ENCODE data around the gene C12orf75. TPM values are rescaled to one million over a fixed set of nuclear protein-coding genes. Genes with fewer than 3 reads are reported as not detected.

Gene C12orf75
- total RNA-seq, 3 donors from 2014 or later: 47.4 to 119 (median 81.7) TPM

DNA sequence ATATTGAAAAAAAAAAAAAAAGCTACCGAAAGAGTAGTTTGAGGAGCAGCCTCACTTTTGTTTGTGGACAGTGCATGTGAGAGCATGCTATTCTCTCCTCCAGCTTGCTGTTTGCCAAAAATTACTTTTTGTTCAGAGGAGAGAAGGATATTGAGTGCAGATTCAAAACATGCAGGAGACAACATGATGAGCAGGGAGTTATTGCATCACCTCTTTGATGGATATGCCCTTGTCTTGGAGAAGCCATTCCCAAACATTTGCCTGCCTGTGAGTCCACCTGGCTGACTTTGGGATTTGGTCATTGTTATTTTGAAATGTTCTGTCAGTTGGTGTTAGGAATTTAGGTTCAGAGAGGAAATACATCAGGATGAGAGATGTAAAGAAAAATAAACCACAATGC, 2.4 kb downstream of the C12orf75 start:
- ATAC-seq: no peak
- H3K4me3 ChIP-seq: no peak overlapping the region
- H3K36me3 ChIP-seq (ENCODE audit: low read depth): no peaks in the 10 kb centered on the region
- TF ChIP-seq, protein P1, sequence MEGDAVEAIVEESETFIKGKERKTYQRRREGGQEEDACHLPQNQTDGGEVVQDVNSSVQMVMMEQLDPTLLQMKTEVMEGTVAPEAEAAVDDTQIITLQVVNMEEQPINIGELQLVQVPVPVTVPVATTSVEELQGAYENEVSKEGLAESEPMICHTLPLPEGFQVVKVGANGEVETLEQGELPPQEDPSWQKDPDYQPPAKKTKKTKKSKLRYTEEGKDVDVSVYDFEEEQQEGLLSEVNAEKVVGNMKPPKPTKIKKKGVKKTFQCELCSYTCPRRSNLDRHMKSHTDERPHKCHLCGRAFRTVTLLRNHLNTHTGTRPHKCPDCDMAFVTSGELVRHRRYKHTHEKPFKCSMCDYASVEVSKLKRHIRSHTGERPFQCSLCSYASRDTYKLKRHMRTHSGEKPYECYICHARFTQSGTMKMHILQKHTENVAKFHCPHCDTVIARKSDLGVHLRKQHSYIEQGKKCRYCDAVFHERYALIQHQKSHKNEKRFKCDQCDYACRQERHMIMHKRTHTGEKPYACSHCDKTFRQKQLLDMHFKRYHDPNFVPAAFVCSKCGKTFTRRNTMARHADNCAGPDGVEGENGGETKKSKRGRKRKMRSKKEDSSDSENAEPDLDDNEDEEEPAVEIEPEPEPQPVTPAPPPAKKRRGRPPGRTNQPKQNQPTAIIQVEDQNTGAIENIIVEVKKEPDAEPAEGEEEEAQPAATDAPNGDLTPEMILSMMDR (IDR thresholded peaks at IDR 0.05): no peak
- H3K4me1 ChIP-seq (ENCODE audit: low read depth): peaks cover 12% of the 10 kb centered on the region
- DNase-seq: no peak
- no peaks in the 10 kb centered on the region for H3K9me3 ChIP-seq
- intact Hi-C loops (cut with DNase I, micrococcal nuclease): no loop called here

DNA sequence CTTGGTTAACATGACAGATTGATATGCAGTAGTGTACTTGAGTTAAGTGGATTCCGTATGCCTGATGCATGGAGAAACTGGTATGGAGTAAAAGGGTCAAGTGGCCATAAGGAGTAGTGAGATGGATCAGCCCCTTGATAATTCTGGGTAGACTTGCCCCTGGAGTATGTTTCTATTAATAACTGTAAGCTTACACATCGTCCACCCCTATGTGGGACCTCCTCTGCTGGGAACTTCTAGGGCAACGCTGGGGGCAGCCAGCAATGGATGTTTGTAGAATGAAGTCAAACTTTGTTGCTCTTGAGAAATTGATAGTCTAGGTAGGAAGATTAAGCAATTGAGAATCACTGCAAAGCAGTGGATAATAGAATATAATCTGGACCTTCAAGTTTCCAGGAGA, 3.5 kb downstream of the C12orf75 start:
- Histone ChIP-seq H3K9me3 (no peaks in the 10 kb centered on the region), H3K4me1 (ENCODE audit: low read depth) (peaks cover 12% of the 10 kb centered on the region), H3K4me3 (no peak overlapping the region), H3K36me3 (ENCODE audit: low read depth) (no peaks in the 10 kb centered on the region)
- ATAC-seq (no peak), DNase-seq (no peak)
- TF ChIP-seq, protein P1 (IDR thresholded peaks at IDR 0.05): no peak
- intact Hi-C loops (cut with DNase I, micrococcal nuclease): no loop called here

DNA sequence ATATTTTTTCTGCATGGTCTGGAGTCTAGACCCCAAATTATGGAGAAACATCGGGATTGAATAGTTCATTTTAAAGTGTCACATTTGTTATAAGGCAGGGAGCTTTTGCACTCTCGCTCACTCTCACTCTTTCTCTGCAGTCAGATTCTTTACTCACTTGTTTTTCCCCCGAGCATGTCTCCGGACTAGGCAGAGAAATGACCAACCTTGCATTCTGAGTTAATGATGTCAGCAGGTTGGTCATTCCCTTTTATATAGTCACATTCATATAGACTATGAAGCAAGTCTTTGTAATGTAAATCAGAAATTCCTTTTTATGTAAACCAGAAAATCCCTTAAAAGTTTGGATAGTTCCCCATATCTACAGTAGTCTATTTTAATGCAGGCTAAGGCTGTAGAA, 4.1 kb downstream of the C12orf75 start:
- Histone ChIP-seq H3K36me3 (ENCODE audit: low read depth) (no peaks in the 10 kb centered on the region), H3K4me1 (ENCODE audit: low read depth) (peaks cover 12% of the 10 kb centered on the region), H3K9me3 (no peaks in the 10 kb centered on the region), H3K4me3 (no peak overlapping the region)
- intact Hi-C loops (cut with DNase I, micrococcal nuclease): no loop called here
- TF ChIP-seq, protein P1 (IDR thresholded peaks at IDR 0.05): no peak
- no peak for DNase-seq
- no peak for ATAC-seq

- intact Hi-C loops (cut with DNase I, micrococcal nuclease): no loop called here
- Histone ChIP-seq H3K36me3 (ENCODE audit: low read depth) (no peaks in the 10 kb centered on the region), H3K4me1 (ENCODE audit: low read depth) (peaks cover 7% of the 10 kb centered on the region), H3K4me3 (no peak overlapping the region), H3K9me3 (peaks cover 8% of the 10 kb centered on the region)
- DNase-seq (no peak), ATAC-seq (no peak)
- TF ChIP-seq, protein P1 (IDR thresholded peaks at IDR 0.05): no peak
Observed at GRCh38 chr12:105335856-105336255, 5.4 kb downstream of the C12orf75 start.

DNA sequence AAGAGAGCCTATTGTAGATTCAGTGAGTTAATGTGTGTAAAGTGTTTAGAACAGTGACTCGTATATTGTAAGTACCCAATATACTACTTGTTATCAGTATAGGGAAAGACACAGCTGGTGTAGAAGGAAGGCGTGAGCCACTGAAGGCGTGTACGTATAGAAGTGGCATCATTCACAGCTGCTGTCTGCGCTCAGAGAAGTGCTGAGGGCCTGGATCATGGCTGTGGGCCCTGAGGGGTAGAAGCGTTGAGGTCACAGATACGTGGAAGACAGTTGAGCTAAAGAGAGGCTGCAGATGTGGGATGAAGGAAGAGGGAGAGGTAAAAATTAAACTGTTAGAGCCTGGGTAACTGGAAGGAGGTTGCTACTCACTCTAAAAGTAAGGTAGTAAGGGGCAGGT, 5.9 kb downstream of the C12orf75 start:
- ATAC-seq: peak; percentile 51
- intact Hi-C loops (cut with DNase I, micrococcal nuclease): no loop called here
- TF ChIP-seq, protein P1 (IDR thresholded peaks at IDR 0.05): no peak

GRCh38 chr12:105337391-105337790, 6.9 kb downstream of the C12orf75 start:
- TF ChIP-seq, protein P1 (IDR thresholded peaks at IDR 0.05): no peak
- DNase-seq (no peak), ATAC-seq (no peak)
- intact Hi-C loops (cut with DNase I, micrococcal nuclease): no loop called here
- Histone ChIP-seq H3K9me3 (peaks cover 9% of the 10 kb centered on the region), H3K4me1 (ENCODE audit: low read depth) (no peaks in the 10 kb centered on the region), H3K36me3 (ENCODE audit: low read depth) (no peaks in the 10 kb centered on the region), H3K4me3 (no peak overlapping the region)

More for the DNA sequence above, 5.9 kb downstream of the C12orf75 start:
- Histone ChIP-seq H3K4me1 (ENCODE audit: low read depth) (peaks cover 7% of the 10 kb centered on the region), H3K4me3 (no peak overlapping the region), H3K36me3 (ENCODE audit: low read depth) (no peaks in the 10 kb centered on the region), H3K9me3 (peaks cover 9% of the 10 kb centered on the region)
- DNase-seq: no peak

All from mucosa of descending colon (tissue), 3 donors.